ENCODE measurements around the gene RAB11FIP2. TPM values are rescaled to one million over a fixed set of nuclear protein-coding genes. Genes with fewer than 3 reads are reported as not detected.

Gene RAB11FIP2
- total RNA-seq, 1 experiment from 2014 or later, result 4.4 TPM

DNA sequence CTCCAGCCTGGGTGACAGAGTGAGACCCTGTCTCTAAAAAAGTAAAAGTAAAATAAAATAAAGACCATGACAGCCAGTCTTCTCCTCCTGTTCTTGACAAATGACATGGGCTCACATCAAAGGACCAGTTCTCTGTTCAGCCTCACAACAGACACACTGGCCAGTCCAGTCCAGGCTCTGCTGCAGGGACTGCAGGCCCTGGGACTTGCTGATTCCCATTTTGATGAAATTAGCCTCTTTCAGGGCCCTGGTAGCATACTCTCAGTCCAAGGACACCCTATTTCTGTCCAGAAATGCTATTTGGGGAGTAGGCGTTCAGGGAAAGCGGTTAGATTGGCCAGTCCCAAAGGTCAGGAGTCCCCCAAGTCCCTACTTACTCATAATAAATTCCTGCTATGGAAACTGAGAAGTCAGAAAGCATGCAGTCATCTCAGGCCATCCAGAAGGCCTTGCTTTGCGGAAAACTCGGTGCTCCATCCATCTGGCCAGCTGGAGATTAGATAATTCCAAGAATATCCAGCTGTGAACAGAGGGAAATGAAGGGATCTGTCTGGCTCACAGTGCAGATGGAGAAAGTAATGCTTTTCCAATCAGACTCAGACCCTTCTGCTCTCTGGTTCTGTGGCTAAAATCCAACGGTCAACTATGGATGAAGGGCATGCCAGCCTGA is 74.4 kb downstream of the RAB11FIP2 start:
- Histone ChIP-seq H3K27me3 (ENCODE audit: low read length) (no peaks in the 10 kb centered on the region), H3K9me2 (replicated peaks; ENCODE audit: low read length) (no peaks in the 10 kb centered on the region), H3K4me3 (ENCODE audit: low read length) (no peak overlapping the region), H3K9me3 (ENCODE audit: low read length) (no peaks in the 10 kb centered on the region), H3K4me1 (ENCODE audit: insufficient read depth, low read length) (no peaks in the 10 kb centered on the region), H3F3A (ENCODE audit: low read length, unreplicated experiment) (no peaks in the 10 kb centered on the region), H3K27ac (ENCODE audit: low read length) (no peak overlapping the region), H3K9ac (ENCODE audit: low read length) (no peak overlapping the region), H2AFZ (ENCODE audit: low read length) (no peak overlapping the region), H3K36me3 (ENCODE audit: low read depth, low read length) (no peaks in the 10 kb centered on the region), H4K20me1 (ENCODE audit: low read length) (no peaks in the 10 kb centered on the region), H3K79me2 (ENCODE audit: low read length) (no peaks in the 10 kb centered on the region), H3K4me2 (ENCODE audit: low read length) (no peak overlapping the region)
- POLR2A ChIA-PET (ENCODE audit: unreplicated experiment), result no interaction called here
- CTCF ChIA-PET, result no interaction called here
- intact Hi-C loops (cut with micrococcal nuclease), result no loop called here
- no peak for DNase-seq
- no TSS peak for BruUV-seq (replicated peaks)
- TF ChIP-seq, protein P1, sequence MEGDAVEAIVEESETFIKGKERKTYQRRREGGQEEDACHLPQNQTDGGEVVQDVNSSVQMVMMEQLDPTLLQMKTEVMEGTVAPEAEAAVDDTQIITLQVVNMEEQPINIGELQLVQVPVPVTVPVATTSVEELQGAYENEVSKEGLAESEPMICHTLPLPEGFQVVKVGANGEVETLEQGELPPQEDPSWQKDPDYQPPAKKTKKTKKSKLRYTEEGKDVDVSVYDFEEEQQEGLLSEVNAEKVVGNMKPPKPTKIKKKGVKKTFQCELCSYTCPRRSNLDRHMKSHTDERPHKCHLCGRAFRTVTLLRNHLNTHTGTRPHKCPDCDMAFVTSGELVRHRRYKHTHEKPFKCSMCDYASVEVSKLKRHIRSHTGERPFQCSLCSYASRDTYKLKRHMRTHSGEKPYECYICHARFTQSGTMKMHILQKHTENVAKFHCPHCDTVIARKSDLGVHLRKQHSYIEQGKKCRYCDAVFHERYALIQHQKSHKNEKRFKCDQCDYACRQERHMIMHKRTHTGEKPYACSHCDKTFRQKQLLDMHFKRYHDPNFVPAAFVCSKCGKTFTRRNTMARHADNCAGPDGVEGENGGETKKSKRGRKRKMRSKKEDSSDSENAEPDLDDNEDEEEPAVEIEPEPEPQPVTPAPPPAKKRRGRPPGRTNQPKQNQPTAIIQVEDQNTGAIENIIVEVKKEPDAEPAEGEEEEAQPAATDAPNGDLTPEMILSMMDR (conservative IDR thresholded peaks at IDR 0.05; ENCODE audit: low read depth, low read length), result no peak
- no peak for ATAC-seq

DNA sequence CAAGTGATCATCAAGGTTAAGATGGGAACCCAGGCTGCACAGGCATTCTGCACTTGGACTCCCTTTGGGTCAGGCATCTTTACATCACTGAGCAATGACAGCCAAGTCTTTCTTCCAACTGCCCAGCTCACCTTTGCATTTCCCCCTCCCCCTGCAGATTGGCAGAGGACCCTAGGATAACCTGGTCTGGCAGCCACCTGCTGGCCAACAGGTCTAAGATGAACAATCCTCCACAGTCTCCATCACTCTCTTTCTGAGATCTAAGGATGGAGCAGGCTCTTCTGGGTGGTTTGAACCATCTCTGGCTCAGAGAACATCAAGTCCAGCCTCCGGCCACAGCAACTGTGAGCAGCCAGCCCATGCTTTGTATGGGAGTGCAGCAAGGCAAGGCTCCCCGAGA is 75.8 kb downstream of the RAB11FIP2 start:
- CTCF ChIA-PET, result no interaction called here
- POLR2A ChIA-PET (ENCODE audit: unreplicated experiment), result no interaction called here
- DNase-seq (no peak), ATAC-seq (no peak)
- H3K4me1 ChIP-seq (ENCODE audit: insufficient read depth, low read length), result no peaks in the 10 kb centered on the region
- no peaks in the 10 kb centered on the region for H3F3A ChIP-seq (ENCODE audit: low read length, unreplicated experiment)
- H3K36me3 ChIP-seq (ENCODE audit: low read depth, low read length), result no peaks in the 10 kb centered on the region
- BruUV-seq (replicated peaks), result no TSS peak
- no peak overlapping the region for H3K27ac ChIP-seq (ENCODE audit: low read length)
- no peak overlapping the region for H3K4me3 ChIP-seq (ENCODE audit: low read length)
- TF ChIP-seq EZH2phosphoT487 (IDR thresholded peaks at IDR 0.05; ENCODE audit: borderline replicate concordance, low read length) (no peak), EZH2 (IDR thresholded peaks at IDR 0.05; ENCODE audit: low read length, unreplicated experiment) (no peak)
- TF ChIP-seq, protein P1 (conservative IDR thresholded peaks at IDR 0.05; ENCODE audit: low read depth, low read length), result no peak
- no peaks in the 10 kb centered on the region for H4K20me1 ChIP-seq (ENCODE audit: low read length)
- no peaks in the 10 kb centered on the region for H3K27me3 ChIP-seq (ENCODE audit: low read length)
- H3K9me2 ChIP-seq (replicated peaks; ENCODE audit: low read length), result no peaks in the 10 kb centered on the region
- no peak overlapping the region for H2AFZ ChIP-seq (ENCODE audit: low read length)
- no peaks in the 10 kb centered on the region for H3K79me2 ChIP-seq (ENCODE audit: low read length)
- H3K9ac ChIP-seq (ENCODE audit: low read length), result no peak overlapping the region
- intact Hi-C loops (cut with micrococcal nuclease), result no loop called here
- no peak overlapping the region for H3K4me2 ChIP-seq (ENCODE audit: low read length)
- no peaks in the 10 kb centered on the region for H3K9me3 ChIP-seq (ENCODE audit: low read length)

DNA sequence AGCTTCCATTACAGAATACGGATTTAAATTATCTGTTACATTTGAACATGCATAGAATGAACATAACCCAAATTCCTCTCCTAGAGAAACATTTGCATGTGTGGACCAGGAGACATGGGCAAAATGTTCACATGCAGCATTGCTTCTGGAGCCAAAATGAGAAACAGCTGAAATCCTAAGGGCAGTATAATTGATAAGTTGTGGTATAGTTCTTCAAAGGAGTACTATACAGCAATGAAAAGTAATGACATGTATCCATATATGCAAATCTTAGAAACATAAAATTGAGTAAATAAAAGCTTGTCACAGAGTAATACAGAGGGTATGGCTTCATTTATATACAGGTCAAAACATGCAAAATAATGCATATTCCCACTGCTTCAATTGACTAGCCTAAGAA is 77.1 kb downstream of the RAB11FIP2 start:
- Histone ChIP-seq H3K9ac (ENCODE audit: low read length) (no peak overlapping the region), H3K9me2 (replicated peaks; ENCODE audit: low read length) (no peaks in the 10 kb centered on the region), H3K9me3 (ENCODE audit: low read length) (no peaks in the 10 kb centered on the region), H3K79me2 (ENCODE audit: low read length) (no peaks in the 10 kb centered on the region), H4K20me1 (ENCODE audit: low read length) (no peaks in the 10 kb centered on the region), H3K36me3 (ENCODE audit: low read depth, low read length) (no peaks in the 10 kb centered on the region), H2AFZ (ENCODE audit: low read length) (no peak overlapping the region), H3K4me1 (ENCODE audit: insufficient read depth, low read length) (no peaks in the 10 kb centered on the region), H3F3A (ENCODE audit: low read length, unreplicated experiment) (no peaks in the 10 kb centered on the region), H3K4me2 (ENCODE audit: low read length) (no peak overlapping the region), H3K4me3 (ENCODE audit: low read length) (no peak overlapping the region), H3K27ac (ENCODE audit: low read length) (no peak overlapping the region), H3K27me3 (ENCODE audit: low read length) (no peaks in the 10 kb centered on the region)
- intact Hi-C loops (cut with micrococcal nuclease), result no loop called here
- no peak for DNase-seq
- CTCF ChIA-PET, result no interaction called here
- BruUV-seq (replicated peaks), result no TSS peak
- POLR2A ChIA-PET (ENCODE audit: unreplicated experiment), result no interaction called here
- TF ChIP-seq EZH2 (IDR thresholded peaks at IDR 0.05; ENCODE audit: low read length, unreplicated experiment) (no peak), EZH2phosphoT487 (IDR thresholded peaks at IDR 0.05; ENCODE audit: borderline replicate concordance, low read length) (no peak)
- TF ChIP-seq, protein P1 (conservative IDR thresholded peaks at IDR 0.05; ENCODE audit: low read depth, low read length), result no peak
- ATAC-seq, result no peak
